ENCODE measurements around the gene FAM162A.

FAM162A gene

GRCh38 chr3:122394173-122394572 is 10.2 kb downstream of the FAM162A start:
- no peak for TF ChIP-seq CTCF (conservative IDR thresholded peaks at IDR 0.05; ENCODE audit: low read depth, low read length)
- no peak overlapping the region for H3K4me3 ChIP-seq (ENCODE audit: low read depth, low read length)
- no peak for DNase-seq (ENCODE audit: low read depth)

- H3K4me3 ChIP-seq (ENCODE audit: low read depth, low read length) = no peak overlapping the region
- TF ChIP-seq CTCF (conservative IDR thresholded peaks at IDR 0.05; ENCODE audit: low read depth, low read length) = no peak
- DNase-seq (ENCODE audit: low read depth) = no peak
Observed at GRCh38 chr3:122395582-122395981, 11.6 kb downstream of the FAM162A start.

GRCh38 chr3:122396511-122396910 is 12.5 kb downstream of the FAM162A start:
- TF ChIP-seq CTCF (conservative IDR thresholded peaks at IDR 0.05; ENCODE audit: low read depth, low read length) = no peak
- no peak for DNase-seq (ENCODE audit: low read depth)
- no peak overlapping the region for H3K4me3 ChIP-seq (ENCODE audit: low read depth, low read length)

GRCh38 chr3:122397201-122397600 is 13.2 kb downstream of the FAM162A start:
- peak; percentile 85 for DNase-seq (ENCODE audit: low read depth)

GRCh38 chr3:122398920-122399319 is 14.9 kb downstream of the FAM162A start:
- H3K4me3 ChIP-seq (ENCODE audit: low read depth, low read length) = no peak overlapping the region
- TF ChIP-seq CTCF (conservative IDR thresholded peaks at IDR 0.05; ENCODE audit: low read depth, low read length) = no peak
- DNase-seq (ENCODE audit: low read depth) = no peak

More at GRCh38 chr3:122397201-122397600, 13.2 kb downstream of the FAM162A start:
- no peak for TF ChIP-seq CTCF (conservative IDR thresholded peaks at IDR 0.05; ENCODE audit: low read depth, low read length)
- H3K4me3 ChIP-seq (ENCODE audit: low read depth, low read length) = no peak overlapping the region

GRCh38 chr3:122403489-122403888 is 19.5 kb downstream of the FAM162A start:
- DNase-seq (ENCODE audit: low read depth) = peak; percentile 39
- no peak overlapping the region for H3K4me3 ChIP-seq (ENCODE audit: low read depth, low read length)
- TF ChIP-seq CTCF (conservative IDR thresholded peaks at IDR 0.05; ENCODE audit: low read depth, low read length) = no peak

GRCh38 chr3:122405015-122405414 is 21.0 kb downstream of the FAM162A start:
- no peak overlapping the region for H3K4me3 ChIP-seq (ENCODE audit: low read depth, low read length)
- no peak for TF ChIP-seq CTCF (conservative IDR thresholded peaks at IDR 0.05; ENCODE audit: low read depth, low read length)
- DNase-seq (ENCODE audit: low read depth) = no peak

Measured in choroid plexus epithelial cell (primary cell).